Activated T-helper 2 cell treated with anti-CD3 and anti-CD28 coated beads, Interferon-gamma antibody, Interleukin-2, Interleukin-4, amounts not matched to agents 10 μg/mL and 5 μg/mL and 100 μg/mL, durations not matched to agents 14 hours and 24 hours and 36 hours (primary cell): Measurements from ENCODE around the gene MAPK8IP3. TPM values are rescaled to one million over a fixed set of nuclear protein-coding genes. Genes with fewer than 3 reads are reported as not detected.
A peak's percentile ranks its signal among the peaks of the same experiment; 100 is the strongest.

Source experiments
- DNase-seq: peaks from one replicate; pipeline ENCODE4 v3.0.0; 2021; ENCODE audit warnings: low spot score
- H3K27ac Mint-ChIP-seq: one replicate; pipeline ENCODE4 v1.8.0; 2021; ENCODE audit warnings: mixed read lengths
- H3K27me3 Mint-ChIP-seq: one replicate; pipeline ENCODE4 v1.8.0; 2021; ENCODE audit warnings: low read depth, mixed read lengths
- H3K36me3 Mint-ChIP-seq: one replicate; pipeline ENCODE4 v1.8.0; 2021; ENCODE audit warnings: low read depth, mixed read lengths
- H3K4me1 Mint-ChIP-seq: one replicate; pipeline ENCODE4 v1.8.0; 2021; ENCODE audit warnings: low read depth, mixed read lengths
- H3K4me3 Mint-ChIP-seq: one replicate; pipeline ENCODE4 v1.8.0; 2021; ENCODE audit warnings: low read depth, mild to moderate bottlenecking, moderate library complexity, mixed read lengths
- H3K9me3 Mint-ChIP-seq: one replicate; pipeline ENCODE4 v1.8.0; 2021; ENCODE audit warnings: mixed read lengths
- intact Hi-C: fragments of 100-400 bp; cut with micrococcal nuclease; formaldehyde crosslinking; loops from one replicate; pipeline ENCODE4 v1.15.1; 2023
- total RNA-seq: library from RNA; stranded (reverse); gene quantifications from 2 replicates; pipeline ENCODE4 v1.2.3, GENCODE V29; 2022

Gene MAPK8IP3
- total RNA-seq, 1 donor from 2014 or later = 74.8 TPM

DNA sequence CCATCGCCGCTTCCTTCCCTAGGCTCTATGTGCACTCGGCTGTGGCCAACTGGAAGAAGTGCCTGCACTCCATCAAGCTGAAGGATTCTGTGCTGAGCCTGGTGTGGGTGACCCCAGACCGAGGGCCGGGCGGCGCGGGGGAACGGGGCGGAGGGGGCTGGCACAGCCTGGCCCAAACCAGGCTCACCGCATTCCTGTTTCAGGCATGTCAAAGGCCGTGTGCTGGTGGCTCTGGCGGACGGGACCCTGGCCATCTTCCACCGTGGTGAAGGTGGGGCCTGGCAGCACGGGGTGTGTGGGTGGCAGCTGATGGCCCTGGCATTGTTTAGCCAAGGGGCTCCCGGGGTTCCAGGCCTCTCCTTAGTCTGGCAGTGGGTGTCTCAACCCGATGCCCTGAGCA lies 60.7 kb downstream of the MAPK8IP3 start:
- Mint-ChIP-seq H3K4me1 (peaks cover 4% of the 10 kb centered on the region), H3K27ac (no peak overlapping the region), H3K36me3 (peaks cover 29% of the 10 kb centered on the region), H3K27me3 (no peaks in the 10 kb centered on the region), H3K9me3 (no peaks in the 10 kb centered on the region), H3K4me3 (no peak overlapping the region)
- intact Hi-C loops = no loop called here
- no peak for DNase-seq

- H3K27me3 Mint-ChIP-seq = no peaks in the 10 kb centered on the region
- H3K27ac Mint-ChIP-seq = no peak overlapping the region
- intact Hi-C loops = no loop called here
- no peaks in the 10 kb centered on the region for H3K9me3 Mint-ChIP-seq
- H3K4me3 Mint-ChIP-seq = no peak overlapping the region
- H3K4me1 Mint-ChIP-seq = peaks cover 7% of the 10 kb centered on the region
- DNase-seq = no peak
- peaks cover 30% of the 10 kb centered on the region for H3K36me3 Mint-ChIP-seq
These were observed 61.4 kb downstream of the MAPK8IP3 start for GRCh38 chr16:1767116-1767994.

DNA sequence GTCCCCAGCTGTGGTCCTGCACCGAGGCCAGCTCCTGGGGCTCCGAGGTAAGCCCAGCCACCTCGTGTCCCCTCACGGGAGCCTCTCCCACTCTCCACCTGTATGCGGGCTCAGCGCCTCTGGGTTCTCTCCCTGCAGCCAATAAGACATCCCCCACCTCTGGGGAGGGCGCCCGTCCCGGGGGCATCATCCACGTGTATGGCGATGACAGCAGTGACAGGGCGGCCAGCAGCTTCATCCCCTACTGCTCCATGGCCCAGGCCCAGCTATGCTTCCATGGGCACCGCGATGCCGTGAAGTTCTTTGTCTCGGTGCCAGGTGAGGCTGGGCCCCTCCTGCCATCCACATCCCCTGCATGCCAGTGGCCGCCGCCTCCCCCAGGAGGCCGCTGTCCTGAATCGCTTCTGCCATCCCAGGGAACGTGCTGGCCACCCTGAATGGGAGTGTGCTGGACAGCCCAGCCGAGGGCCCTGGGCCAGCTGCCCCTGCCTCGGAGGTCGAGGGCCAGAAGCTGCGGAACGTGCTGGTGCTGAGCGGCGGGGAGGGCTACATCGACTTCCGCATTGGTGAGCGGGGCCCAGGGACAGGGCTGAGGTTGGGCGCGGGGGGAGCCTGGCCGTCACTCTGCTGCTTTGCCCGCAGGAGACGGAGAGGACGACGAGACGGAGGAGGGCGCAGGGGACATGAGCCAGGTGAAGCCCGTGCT lies 62.2 kb downstream of the MAPK8IP3 start:
- H3K4me3 Mint-ChIP-seq = no peak overlapping the region
- H3K27me3 Mint-ChIP-seq = no peaks in the 10 kb centered on the region
- intact Hi-C loops = no loop called here
- H3K4me1 Mint-ChIP-seq = peaks cover 7% of the 10 kb centered on the region
- no peak overlapping the region for H3K27ac Mint-ChIP-seq
- peaks cover 30% of the 10 kb centered on the region for H3K36me3 Mint-ChIP-seq
- H3K9me3 Mint-ChIP-seq = no peaks in the 10 kb centered on the region
- DNase-seq = no peak

GRCh38 chr16:1768767-1769401 lies 62.9 kb downstream of the MAPK8IP3 start:
- H3K27ac Mint-ChIP-seq = no peak overlapping the region
- H3K4me1 Mint-ChIP-seq = peaks cover 9% of the 10 kb centered on the region
- intact Hi-C loops = no loop called here
- H3K9me3 Mint-ChIP-seq = no peaks in the 10 kb centered on the region
- DNase-seq = no peak
- no peak overlapping the region for H3K4me3 Mint-ChIP-seq
- no peaks in the 10 kb centered on the region for H3K27me3 Mint-ChIP-seq
- H3K36me3 Mint-ChIP-seq = peaks cover 32% of the 10 kb centered on the region

DNA sequence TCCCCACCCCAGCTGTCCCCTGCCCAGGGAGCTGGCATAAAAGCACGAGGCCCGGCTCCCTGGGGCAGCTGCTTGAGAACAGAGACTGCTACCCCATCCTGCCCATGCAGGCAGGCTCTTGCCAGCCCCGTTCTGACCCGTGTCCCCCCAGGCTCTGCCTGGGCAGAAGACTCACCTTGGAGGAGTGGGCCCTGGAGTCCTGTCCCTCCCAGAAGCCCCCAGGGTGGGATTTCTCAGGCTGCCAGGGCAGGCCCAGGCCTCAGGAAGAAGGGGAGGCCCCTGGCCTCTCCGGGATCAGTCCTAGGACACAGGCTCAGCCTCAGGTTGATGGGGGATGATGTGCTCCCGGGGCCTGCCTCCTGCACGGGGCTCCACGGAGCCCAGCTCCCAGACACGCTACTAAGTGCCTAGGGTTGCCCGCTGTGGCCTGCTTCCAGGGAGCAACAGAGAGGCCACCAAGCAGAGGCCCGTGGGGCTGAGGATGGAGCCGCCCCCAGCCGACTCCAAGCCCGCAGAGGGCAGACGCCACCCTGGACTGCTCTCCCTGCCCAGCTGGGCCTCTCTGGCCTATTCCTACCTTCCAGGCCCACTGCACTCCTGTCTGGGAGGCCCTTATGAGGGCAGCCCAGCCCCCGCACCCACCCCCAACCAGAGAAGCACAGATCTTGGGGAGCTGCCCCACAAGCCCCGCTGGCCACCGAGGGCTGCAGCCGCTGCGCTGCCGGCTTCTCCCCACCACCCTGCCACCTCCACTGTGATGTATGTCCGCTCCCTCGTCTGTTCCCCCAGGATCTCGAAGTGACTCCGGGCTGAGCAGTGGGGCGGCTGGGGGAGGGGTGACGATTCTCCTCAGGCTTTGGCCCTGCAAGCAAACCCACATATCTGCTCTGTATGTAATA lies 63.7 kb downstream of the MAPK8IP3 start:
- H3K27ac Mint-ChIP-seq = peak overlapping the region; percentile 46
- intact Hi-C loops = loop anchor here (5.0 to 10.0 kb wide), 2 partner anchors 157 to 465 kb away; partner anchors contain the start of genes CRAMP1, IFT140 and UBE2I

DNA sequence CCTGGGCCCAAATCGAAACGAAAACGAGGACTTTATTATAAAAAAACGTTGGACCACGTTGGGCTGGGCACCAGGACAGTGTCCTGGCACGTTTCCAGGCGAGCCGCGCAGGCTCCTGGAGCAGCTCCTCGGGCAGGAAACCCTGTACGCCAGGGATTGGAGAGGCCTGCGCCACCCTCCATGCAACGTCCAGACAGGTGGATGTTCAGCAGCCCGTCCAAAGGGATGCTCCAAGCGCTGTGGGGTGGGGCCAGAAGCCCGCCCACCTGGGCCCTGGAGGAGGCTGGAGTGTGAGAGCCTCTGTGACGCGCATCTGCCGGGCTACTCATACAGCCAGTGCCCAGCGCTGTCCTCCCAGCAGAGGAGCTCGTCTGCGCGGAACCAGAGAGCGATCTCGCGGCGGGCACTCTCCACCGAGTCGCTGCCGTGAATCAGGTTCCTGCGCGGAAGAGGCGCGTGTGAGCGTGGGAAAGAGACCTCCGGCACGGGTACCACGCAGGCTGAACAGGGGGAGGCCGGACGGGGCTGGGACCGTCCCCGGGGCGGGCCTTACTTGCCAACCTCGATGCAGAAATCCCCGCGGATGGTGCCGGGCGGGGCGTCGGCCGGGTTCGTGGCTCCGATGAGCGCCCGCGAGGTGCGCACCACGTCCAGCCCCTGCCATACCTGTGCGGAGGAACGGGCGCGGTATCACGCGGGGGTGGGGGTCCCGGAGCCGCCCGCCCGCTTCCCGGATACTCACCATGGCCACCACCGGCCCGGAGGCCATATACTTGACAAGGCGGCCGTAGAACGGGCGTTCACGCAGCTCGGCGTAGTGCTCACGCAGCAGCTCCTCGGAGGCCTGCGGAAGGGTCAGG lies 64.6 kb downstream of the MAPK8IP3 start:
- no peak for DNase-seq
- peaks cover 33% of the 10 kb centered on the region for H3K36me3 Mint-ChIP-seq

More for the DNA sequence above, 63.7 kb downstream of the MAPK8IP3 start:
- no peaks in the 10 kb centered on the region for H3K9me3 Mint-ChIP-seq
- DNase-seq = no peak
- H3K4me3 Mint-ChIP-seq = peak overlapping the region; percentile 78
- no peaks in the 10 kb centered on the region for H3K27me3 Mint-ChIP-seq
- peaks cover 33% of the 10 kb centered on the region for H3K36me3 Mint-ChIP-seq
- H3K4me1 Mint-ChIP-seq = peaks cover 10% of the 10 kb centered on the region

DNA sequence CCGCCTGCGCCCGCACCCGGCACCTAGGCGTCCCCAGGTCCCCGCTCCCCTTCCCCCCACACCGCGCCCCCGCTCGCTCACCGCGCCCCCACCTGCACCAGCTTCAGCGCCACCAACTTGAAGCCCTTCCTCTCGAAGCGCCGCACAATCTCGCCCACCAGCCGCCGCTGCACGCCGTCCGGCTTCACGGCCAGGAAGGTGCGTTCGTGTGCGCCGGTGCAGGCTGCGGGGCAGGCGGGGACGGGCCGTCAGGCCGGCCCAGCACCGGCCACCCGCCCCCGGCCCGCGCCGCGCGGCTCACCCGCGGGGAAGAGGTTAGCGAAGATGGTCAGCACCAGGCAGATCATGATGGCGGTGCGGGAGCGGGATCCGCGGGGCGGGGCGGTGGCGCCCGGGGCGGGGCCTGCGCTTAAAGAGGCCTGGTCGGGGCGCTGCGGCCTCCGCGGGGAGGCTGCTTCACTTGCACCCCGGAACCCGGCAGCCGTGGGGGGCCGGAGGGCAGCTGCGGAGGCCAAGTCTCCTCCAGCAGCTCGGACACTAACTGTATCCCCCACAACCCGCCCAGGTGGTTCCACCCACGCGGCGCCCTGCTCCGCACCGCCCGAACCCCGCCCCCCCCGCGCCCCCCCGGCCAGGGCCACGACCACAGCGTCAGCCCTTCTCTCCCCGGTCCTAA lies 65.3 kb downstream of the MAPK8IP3 start, which contains the start of gene NME3:
Gene NME3, minus strand, starts transcription at position 356 of the 676 bp plus-strand sequence. Its CDS starts 9 bp downstream, at position 347.
- intact Hi-C loops = loop anchor here (5.0 to 10.0 kb wide), 2 partner anchors 159 to 467 kb away; partner anchors contain the start of genes CRAMP1, IFT140 and UBE2I
- Mint-ChIP-seq H3K36me3 (peaks cover 33% of the 10 kb centered on the region), H3K4me1 (peaks cover 10% of the 10 kb centered on the region), H3K27me3 (no peaks in the 10 kb centered on the region), H3K4me3 (peak within 1 kb of the TSS; percentile 96), H3K27ac (peak within 1 kb of the TSS; percentile 96), H3K9me3 (no peaks in the 10 kb centered on the region)
- peak; percentile 74 for DNase-seq

More for the DNA sequence above, 64.6 kb downstream of the MAPK8IP3 start:
- no peaks in the 10 kb centered on the region for H3K9me3 Mint-ChIP-seq
- no peaks in the 10 kb centered on the region for H3K27me3 Mint-ChIP-seq
- peak overlapping the region; percentile 78 for H3K4me3 Mint-ChIP-seq
- peak overlapping the region; percentile 46 for H3K27ac Mint-ChIP-seq
- peaks cover 10% of the 10 kb centered on the region for H3K4me1 Mint-ChIP-seq
- intact Hi-C loops = loop anchor here (5.0 to 10.0 kb wide), 2 partner anchors 158 to 466 kb away; partner anchors contain the start of genes CRAMP1, IFT140 and UBE2I

DNA sequence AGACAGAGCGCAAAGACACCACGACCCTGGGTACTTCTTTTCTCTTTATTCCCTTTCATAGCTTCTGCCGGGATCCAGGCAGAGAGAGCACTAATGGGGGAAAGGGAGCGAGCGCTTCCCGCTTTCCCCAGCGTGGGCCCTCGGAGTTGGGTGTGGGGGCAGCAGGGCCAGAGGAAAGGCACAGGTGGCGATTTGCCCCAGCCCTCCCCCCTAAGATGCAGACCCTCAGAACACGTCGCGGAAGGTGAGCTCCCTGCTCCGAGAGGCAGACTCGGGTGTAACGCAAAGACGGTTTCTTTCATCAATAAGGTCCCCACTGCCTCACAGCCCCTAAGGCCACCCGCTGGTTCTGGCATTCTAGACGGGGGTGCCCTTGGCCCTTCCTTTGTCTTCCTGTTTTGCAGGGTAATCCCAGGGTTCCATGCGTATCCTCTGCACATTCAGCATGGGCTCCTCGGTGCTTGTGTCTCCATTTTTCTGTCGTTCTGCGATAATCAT lies 65.9 kb downstream of the MAPK8IP3 start:
- no peaks in the 10 kb centered on the region for H3K9me3 Mint-ChIP-seq
- H3K27ac Mint-ChIP-seq = peak overlapping the region; percentile 96
- intact Hi-C loops = loop anchor here (2.0 to 10.0 kb wide), 3 partner anchors 55 to 467 kb away; partner anchors contain the start of genes CRAMP1, FAHD1, HAGH and IFT140
- H3K27me3 Mint-ChIP-seq = no peaks in the 10 kb centered on the region
- DNase-seq = no peak
- H3K4me3 Mint-ChIP-seq = peak overlapping the region; percentile 96
- H3K36me3 Mint-ChIP-seq = peaks cover 33% of the 10 kb centered on the region
- peaks cover 10% of the 10 kb centered on the region for H3K4me1 Mint-ChIP-seq

- peak; percentile 55 for DNase-seq
- Mint-ChIP-seq H3K9me3 (no peaks in the 10 kb centered on the region), H3K36me3 (peaks cover 33% of the 10 kb centered on the region), H3K4me3 (peak within 1 kb of the TSS; percentile 96), H3K27ac (peak within 1 kb of the TSS; percentile 96), H3K27me3 (no peaks in the 10 kb centered on the region), H3K4me1 (peaks cover 10% of the 10 kb centered on the region)
- intact Hi-C loops = loop anchor here (2.0 to 10.0 kb wide), 3 partner anchors 54 to 468 kb away; partner anchors contain the start of genes CRAMP1, FAHD1, HAGH and IFT140
These were observed 66.4 kb downstream of the MAPK8IP3 start, which contains the start of gene EME2 for GRCh38 chr16:1772362-1772907. Gene EME2 (plus strand): TSS chr16:1772810. CDS start chr16:1773228, 418 bp downstream.
